Amniotic epithelial cell (primary cell): ENCODE results near the gene ALDH1B1.

Source experiments
- DNase-seq: peaks from one replicate; pipeline ENCODE4 v3.0.0-alpha.2; 2010; ENCODE audit warnings: low read depth

ALDH1B1 gene

GRCh38 chr9:38392235-38393127, at the start of gene ALDH1B1:
ALDH1B1 (plus strand) TSS chr9:38392702; CDS start chr9:38395749, 3,047 bp downstream.
- DNase-seq, result peak; percentile 70

GRCh38 chr9:38343037-38343436, 49.5 kb upstream of the ALDH1B1 start:
- DNase-seq, result no peak

- DNase-seq, result no peak
These were observed 49.0 kb upstream of the ALDH1B1 start for GRCh38 chr9:38343552-38343951.

- DNase-seq, result no peak
These were observed 47.8 kb upstream of the ALDH1B1 start for GRCh38 chr9:38344566-38345324.

GRCh38 chr9:38345851-38346755, 46.4 kb upstream of the ALDH1B1 start:
- DNase-seq, result no peak

GRCh38 chr9:38346811-38347210, 45.7 kb upstream of the ALDH1B1 start:
- DNase-seq, result no peak

- DNase-seq, result no peak
These were observed 45.2 kb upstream of the ALDH1B1 start for GRCh38 chr9:38347271-38347671.

- DNase-seq, result no peak
These were observed 44.6 kb upstream of the ALDH1B1 start for GRCh38 chr9:38347946-38348345.

- DNase-seq, result no peak
These were observed 42.0 kb upstream of the ALDH1B1 start for GRCh38 chr9:38350529-38350928.

GRCh38 chr9:38352530-38353328, 39.8 kb upstream of the ALDH1B1 start:
- no peak for DNase-seq

GRCh38 chr9:38355115-38355514, 37.4 kb upstream of the ALDH1B1 start:
- DNase-seq, result no peak

GRCh38 chr9:38355517-38356120, 36.9 kb upstream of the ALDH1B1 start:
- DNase-seq, result no peak

- no peak for DNase-seq
These were observed 35.7 kb upstream of the ALDH1B1 start for GRCh38 chr9:38356851-38357250.

- no peak for DNase-seq
These were observed 35.0 kb upstream of the ALDH1B1 start for GRCh38 chr9:38357350-38358114.

GRCh38 chr9:38358390-38359296, 33.9 kb upstream of the ALDH1B1 start:
- DNase-seq, result no peak

GRCh38 chr9:38359297-38359653, 33.2 kb upstream of the ALDH1B1 start:
- no peak for DNase-seq

GRCh38 chr9:38359689-38360385, 32.7 kb upstream of the ALDH1B1 start:
- DNase-seq, result peak; percentile 7

GRCh38 chr9:38360839-38361472, 31.5 kb upstream of the ALDH1B1 start:
- DNase-seq, result no peak
